SKM-1 (cell line): ENCODE measurements around the gene APOBEC3F.
"Not testable (repeated sequence)": the region's sequence is repeated elsewhere in the genome, so short reads cannot be mapped to it uniquely, and the experiment has no call there.

Experiments
- DNase-seq: peaks from one replicate; lab custom pipeline; 2025; ENCODE audit not compliant: unreplicated experiment; lab: John Stamatoyannopoulos, UW

The APOBEC3F gene

DNA sequence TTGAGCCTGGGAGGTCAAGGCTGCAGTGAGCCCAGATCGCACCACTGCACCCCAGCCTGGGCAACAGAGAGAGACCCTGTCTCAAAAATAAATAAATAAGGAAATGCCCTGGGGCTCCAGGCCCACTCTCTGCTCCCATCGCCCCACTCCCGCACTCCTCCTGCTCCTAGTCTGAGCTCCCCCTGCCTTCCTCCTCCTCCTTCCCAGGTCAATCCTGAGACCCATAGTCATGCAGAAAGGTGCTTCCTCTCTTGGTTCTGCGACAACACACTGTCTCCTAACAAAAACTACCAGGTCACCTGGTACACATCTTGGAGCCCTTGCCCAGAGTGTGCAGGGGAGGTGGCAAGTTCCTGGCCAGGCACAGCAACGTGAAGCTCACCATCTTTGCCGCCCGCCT, 29.5 kb downstream of the APOBEC3F start:
- no peak for DNase-seq

DNA sequence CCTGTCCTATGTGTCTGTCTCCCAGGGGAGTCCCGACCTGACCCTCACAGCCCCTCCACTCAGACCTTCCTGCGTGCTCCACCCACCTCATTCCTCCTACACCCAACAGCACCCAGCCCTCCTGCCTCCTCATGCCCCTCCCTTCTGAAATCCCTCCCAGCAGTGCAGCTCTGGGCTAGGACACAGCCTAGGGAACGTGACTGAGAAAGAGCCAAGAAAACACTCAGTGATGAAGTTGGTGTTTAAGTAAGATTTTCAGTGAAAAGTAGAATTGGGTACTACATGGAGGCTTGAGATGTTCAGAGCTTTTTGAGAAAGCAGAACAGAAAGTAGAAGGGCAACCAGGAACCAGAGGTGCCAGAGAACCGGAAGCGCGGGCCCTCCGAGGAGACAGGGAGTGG, 31.9 kb downstream of the APOBEC3F start:
- DNase-seq, result not testable (repeated sequence)

DNA sequence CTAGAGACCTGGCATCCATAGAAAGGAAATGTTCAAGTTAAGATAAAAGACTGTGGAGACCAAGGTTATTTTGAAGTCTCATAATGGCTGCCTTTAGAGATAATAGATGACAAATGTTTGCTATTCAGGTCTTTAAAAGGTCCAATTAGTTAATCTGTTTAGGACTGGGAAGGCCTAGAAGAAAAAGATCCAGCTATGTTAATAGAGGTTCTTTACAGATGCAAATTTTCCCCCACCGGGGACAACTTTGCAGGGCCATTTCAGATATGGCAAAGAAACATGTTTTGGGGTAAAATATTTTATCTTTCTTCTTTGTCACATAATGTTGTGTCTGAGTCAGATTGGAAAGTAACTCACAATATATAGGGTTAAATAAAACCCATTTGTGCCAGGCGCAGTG, 33.3 kb downstream of the APOBEC3F start:
- DNase-seq, result no peak

DNA sequence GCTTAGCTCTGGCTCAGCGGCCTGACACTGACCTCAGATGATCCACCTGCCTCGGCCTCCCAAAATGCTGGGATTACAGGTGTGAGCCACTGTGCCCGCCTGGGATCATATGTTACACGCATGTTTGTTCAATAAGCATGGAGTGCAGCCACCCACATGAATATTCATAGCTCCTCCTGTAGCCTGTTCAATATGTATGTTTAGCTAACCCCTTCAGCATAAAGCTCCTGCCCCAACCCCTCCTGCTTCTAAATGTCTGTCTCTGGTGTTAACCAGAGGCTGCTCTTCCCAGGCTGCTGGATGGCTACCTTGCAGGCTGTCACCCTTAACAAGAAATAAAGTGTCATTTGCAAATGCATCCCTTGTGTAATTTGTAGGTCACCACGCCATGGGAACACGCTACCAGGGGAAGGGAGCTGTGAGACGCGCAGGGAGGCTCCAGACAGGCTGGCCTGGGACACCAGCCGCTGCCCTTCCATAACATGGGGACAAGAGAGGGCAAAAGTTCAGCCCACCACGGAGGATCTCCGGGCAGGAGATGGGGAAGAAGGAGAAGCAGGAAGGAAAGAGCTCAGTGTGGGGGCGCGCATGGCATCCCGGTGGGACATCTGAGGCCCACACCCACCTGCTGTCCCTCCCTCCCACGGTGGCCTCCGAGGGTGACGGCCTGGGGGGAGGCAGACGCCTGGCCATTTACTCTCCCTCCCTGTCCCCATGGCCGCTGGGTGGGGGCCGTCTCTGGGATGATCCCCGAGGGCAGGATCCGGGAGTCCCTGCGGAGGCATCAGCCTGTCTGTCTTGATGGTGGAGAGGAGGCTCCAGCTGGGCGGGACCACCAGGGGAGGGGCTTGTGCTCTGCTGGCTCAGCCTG, 35.7 kb downstream of the APOBEC3F start:
- DNase-seq, result not testable (repeated sequence)

DNA sequence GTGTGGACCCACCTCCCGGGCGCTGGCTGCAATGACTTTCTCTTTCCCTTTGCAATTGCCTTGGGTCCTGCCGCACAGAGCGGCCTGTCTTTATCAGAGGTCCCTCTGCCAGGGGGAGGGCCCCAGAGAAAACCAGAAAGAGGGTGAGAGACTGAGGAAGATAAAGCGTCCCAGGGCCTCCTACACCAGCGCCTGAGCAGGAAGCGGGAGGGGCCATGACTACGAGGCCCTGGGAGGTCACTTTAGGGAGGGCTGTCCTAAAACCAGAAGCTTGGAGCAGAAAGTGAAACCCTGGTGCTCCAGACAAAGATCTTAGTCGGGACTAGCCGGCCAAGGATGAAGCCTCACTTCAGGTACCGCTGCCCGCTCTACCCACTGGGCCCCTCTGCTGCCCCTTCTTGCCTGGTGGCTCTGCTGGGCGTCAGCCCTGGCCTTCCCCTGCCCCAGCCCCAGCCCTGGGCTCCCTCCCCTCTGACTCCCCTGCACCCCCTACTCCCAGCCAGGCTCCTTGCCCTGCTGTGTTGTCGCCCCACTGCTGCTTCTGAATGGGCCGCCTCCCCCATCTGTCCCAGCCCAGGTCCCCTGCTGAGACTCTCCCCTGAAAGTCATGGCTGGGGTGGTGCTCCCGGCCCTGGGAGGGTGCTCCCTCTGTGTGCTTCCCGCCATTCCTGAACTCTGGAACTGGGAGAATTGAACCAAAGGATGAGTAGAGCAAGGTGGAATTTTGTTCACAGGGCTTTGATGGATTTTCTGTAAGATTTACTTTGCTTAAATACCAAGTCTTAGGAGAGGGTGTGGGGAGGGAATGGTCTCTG, 36.6 kb downstream of the APOBEC3F start, which contains the start of gene APOBEC3G:
APOBEC3G (plus strand) TSS at position 250 of the 815 bp plus-strand sequence; CDS start at position 337, 87 bp downstream.
- DNase-seq, result not testable (repeated sequence)

DNA sequence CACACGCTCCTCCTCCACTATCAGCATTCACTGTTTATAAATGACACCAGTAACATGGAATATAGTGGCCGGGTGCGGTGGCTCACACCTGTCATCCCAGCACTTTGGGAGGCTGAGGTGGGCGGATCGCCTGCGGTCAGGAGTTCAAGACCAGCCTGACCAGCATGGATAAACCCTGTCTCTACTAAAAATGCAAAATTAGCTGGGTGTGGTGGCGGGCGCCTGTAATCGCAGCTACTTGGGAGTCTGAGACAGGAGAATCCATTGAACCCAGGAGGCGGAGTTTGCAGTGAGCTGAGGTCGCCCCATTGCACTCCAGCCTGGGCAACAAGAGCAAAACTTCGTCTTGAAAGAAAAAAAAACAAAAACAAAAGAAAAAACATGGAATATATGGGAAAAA, 37.2 kb downstream of the APOBEC3F start:
- not testable (repeated sequence) for DNase-seq

DNA sequence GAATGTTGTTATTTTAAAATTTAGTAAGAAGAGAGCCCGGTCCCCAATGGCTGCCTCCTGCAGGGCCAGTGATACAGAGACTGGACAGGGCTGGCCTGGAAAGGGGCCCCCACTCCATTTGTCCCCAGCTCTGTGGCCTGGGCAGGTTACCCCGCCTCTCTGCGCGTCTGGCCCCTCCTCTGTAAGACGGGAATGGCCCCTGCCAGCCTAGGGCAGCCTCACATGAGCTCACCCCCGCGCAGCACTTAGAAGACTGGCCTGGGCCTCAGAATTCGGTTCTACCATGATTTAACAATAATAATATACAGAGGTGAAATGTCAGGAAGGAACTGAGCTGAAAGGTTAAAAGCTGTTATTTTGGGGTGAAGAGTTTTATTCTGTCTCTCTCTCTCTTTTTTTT, 37.7 kb downstream of the APOBEC3F start:
- no peak for DNase-seq

DNA sequence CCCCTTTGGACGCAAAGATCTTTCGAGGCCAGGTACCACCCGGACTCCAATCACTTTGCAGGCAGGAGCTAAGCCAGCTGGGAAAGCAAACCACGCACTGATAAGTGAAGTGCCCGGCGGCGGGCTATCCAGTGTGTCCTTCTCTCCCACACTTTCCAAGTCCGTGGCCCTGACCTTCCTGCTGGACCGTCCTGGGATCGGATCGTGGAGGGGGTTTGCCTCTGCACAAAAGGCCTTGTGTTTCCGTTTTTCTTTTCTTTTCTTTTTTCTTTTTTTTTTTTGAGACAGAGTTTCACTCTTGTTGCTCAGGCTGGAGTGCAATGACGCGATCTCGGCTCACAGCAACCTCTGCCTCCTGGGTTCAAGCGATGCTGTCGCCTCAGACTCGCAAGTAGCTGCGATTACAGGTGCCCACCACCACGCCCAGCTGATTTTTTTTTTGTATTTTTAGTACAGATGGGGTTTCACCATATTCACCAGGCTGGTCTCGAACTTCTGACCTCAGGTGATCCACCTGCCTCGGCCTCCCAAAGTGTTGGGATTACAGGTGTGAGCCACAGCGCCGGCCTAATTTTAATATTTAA, 38.5 kb downstream of the APOBEC3F start:
- DNase-seq, result not testable (repeated sequence)

DNA sequence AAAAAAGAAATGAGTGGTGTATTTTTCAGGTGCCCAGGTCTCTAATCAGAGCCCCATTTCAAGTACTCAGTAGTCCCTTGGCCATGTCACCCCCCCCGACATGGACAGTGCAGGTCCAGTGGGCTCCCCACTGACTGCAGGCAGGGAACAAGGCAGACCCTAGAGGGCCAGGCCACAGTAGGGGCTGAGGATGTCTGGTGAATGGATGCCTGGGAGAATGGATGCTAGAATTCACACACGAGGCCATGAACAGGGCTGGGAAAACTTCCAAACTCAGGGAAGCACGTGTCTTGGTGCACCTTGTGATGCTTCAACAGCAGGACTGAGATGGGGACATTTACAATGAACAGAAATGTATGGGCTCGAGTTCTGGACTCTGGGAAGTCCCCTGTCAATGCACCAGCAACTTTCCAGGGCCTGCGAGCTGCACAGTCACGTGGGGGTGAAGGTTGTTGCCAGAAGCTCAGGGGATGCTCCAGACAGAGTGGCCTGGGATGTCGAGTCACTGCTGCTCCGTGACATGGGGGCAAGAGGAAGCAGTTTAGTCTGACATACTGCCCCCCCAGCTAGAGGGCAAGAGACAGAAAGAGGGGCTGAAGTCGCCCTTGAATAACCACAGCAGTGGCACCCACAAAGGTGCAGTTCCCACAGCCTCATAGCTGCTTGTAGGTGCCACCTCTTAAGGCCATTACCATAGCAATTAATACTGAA, 39.5 kb downstream of the APOBEC3F start:
- no peak for DNase-seq

DNA sequence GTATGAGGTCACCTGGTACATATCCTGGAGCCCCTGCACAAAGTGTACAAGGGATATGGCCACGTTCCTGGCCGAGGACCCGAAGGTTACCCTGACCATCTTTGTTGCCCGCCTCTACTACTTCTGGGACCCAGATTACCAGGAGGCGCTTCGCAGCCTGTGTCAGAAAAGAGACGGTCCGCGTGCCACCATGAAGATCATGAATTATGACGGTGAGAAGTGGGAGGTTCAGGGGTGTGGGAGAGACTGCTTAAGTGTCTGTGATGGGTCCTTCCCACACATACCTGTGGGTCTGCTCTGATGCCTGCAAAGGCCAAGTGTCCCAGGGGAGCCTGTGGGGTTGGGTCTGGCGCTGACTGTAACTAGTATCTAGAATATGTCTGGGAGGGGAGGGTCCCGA, 40.4 kb downstream of the APOBEC3F start:
- no peak for DNase-seq

DNA sequence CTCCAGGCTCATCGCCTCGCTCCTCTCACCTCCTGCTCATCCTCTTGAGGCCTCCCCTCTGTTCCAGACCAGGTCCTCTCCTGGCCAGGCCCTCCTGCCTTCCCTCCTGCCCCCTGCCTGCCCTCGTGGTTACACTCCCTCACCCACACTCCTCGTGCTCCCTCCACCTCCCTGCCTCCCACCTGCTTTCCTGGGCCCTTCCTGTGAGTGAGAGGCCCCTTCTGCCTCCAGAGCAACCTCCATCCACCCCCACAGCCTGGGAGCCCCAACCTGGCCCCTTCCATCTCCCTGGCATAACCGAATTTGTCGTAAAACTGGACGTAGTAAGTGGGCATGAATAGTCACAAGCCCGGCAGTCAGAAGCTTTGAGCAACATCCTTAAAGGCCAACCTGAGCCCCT, 40.9 kb downstream of the APOBEC3F start:
- no peak for DNase-seq

DNA sequence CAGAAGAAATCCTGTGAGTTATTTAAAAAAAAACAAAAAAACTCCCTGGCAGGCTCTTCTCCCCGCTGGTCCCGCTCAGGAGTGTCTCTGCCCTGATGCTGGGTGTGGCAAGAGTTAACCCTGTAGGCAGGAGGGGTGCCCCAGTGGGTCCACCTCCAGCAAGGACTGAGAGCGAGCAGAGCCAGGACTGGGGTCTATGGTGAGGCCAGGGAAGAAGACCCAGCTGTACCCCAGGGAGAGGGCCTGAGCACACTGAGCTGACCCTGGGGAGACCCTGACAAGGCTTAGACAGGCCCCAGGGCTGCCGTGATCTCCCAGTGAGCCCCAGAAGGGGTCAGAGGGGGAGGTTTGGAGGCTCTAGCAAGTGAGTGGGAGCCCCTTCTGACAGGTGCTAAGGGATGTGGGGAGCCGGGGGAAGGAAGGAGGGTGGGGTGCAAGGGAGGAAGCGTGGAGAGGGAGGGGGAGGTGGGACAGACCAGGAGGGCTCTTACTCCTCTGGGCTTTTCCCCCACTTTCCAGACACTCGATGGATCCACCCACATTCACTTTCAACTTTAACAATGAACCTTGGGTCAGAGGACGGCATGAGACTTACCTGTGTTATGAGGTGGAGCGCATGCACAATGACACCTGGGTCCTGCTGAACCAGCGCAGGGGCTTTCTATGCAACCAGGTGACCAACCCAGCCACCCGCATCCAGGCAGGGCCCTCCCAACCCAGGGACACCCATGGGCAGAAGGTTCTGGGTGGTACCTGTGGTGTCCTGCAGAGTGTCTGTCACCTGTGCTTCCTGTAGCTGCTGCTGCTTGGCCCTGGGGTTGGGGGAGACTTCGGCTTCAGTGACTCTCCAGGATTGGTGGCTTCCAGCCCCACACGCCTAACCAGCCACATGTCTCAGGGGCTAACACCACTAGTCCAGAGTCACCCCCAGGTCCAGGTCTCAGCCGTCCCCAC, 42.8 kb downstream of the APOBEC3F start:
- DNase-seq, result no peak

DNA sequence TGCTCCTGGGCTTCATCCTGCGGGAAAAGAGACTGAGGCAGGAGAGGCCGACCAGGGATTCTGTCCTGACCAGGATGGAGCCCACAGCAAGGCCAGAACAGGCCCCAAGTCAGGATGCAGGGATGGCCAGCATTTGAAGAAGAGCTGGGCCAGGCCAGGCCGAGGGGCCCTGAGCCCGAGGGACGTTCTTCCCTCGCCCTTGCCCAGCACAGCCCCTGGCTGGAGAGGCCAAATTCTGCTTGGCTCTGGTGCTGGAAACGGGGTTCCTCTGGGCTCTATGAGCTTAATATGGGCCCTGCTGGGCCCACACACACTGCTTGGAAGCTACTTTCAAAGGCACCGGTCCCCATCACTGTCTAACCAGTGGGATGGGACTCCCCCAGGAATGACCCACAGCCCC, 44.0 kb downstream of the APOBEC3F start:
- no peak for DNase-seq

DNA sequence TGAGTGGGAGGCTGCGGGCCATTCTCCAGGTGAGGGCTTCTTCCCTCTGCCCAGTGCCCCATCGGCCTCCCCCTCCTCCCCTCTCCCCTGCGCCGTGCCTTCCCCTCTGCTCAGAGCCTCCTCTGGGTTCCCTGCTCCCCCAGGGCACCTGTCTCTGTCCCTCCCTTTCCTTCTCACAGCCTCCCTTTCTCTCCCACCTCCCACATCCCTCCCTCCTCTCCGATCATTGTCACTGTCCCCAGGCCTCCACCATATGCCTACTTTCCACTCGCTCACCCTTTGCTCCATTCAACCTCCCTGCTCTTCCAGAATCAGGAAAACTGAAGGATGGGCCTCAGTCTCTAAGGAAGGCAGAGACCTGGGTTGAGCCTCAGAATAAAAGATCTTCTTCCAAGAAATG, 46.4 kb downstream of the APOBEC3F start:
- no peak for DNase-seq

DNA sequence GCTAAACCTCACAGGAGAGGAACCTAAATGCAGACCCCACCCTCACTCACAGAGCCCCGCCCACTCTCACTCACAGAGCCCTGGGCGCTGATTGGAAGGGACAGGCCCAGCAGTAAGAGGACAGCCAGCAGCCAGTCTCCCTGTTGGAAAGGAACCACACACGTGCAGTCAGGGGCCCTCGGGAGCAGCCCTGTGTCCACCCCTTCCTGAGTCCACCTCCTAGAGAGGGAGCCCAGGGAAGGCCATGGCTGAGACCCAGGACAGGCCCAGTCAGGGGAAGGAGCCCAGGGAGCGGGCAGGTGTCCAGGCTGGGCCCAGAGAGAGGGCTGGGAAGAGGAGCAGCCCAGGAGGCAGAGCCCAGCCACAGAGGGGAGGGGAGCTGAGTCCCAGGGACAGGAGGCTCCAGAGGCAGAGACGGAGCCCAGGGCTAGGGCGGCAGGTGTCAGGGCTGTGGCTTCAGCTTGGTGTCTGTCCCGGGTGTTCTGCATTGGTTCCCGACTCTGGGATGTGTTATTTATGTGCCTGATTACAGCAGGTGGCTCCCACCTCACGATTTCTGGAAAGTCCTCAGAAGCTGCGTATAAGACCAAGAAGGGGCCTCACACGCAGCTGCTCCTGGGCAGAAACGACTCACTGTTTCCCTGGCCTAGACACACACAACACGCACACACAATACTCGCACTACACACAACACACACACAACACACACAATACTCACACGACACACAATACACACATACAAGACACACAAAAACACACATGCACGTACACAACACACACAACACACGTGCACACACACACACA, 47.4 kb downstream of the APOBEC3F start:
- no peak for DNase-seq

DNA sequence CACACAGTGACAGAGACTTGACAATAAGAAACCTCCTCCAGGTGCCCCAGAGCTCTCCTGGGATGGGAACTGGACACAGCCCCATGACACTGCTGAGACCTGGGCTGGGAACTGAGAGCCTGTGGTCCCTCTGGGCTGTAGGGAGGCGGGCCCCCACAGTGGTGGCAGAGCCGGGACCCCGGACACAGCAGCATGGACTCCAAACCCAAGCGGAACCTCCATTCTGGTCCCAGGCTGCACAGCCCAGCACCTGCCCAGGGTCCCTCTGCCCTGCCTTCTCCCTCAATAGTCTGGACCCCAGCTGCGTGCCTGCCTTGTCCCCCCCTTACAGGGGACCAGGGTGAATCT, 48.0 kb downstream of the APOBEC3F start:
- DNase-seq, result no peak

DNA sequence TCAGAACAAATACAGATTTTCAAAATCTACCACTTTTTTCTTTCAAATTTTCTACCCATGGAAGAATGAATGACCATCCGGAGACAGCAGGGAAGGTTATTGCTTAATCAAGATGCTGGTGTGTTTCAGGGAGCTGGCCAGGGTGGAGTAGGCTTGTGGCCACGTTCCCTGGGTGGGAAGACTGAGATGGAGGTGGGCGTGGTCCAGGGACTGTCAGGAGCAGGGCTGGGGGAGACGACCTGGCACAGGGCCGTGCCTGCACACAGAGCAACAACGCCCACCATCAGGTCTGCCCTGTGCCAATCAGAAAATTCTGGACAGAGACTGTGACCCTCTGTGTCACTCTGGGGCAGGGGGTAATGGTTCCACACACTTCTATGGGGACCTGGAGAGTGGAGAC, 49.3 kb downstream of the APOBEC3F start:
- no peak for DNase-seq

DNA sequence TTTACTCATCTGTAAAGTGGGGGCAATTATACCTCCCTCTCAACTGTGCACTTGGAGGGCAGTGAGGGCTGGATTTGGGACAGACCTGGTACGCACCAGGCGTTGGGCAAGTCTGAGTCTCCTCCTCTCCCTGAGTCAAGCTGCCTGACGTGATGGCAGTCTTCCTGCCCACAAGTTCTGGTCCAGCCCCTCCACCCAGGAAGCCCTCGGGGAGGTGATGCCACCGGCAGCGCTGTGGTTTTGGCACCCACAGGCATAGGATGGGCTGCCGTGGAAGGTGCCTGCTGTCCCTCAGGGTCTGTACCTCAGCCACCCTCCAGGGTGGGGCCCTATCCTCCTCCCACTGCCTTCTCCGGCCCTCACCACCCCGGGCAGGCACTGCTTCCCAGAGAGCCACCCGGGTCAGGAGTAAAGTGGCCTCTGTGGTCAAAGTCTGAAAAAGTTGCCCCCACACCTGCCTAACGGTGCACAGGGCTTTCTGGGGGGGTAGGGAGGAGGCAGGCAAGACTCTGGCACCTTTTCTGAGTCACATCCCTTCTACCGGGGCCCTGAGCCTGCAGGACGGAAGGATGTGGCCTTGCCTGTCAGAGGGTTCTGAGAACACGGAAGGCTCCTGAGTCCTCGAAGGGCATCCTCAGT, 49.9 kb downstream of the APOBEC3F start:
- no peak for DNase-seq
